CD14-positive monocyte (primary cell): Measurements from ENCODE around the gene IL15. TPM values are rescaled to one million over a fixed set of nuclear protein-coding genes. Genes with fewer than 3 reads are reported as not detected.

Experiments
- DNase-seq, 3 donors: peaks; one replicate each; pipeline ENCODE4 v3.0.0-alpha.2; 2011 to 2022
- H2AFZ ChIP-seq: 2 replicates; pipeline ENCODE4 v1.6.0; 2012; ENCODE audit warnings: mild to moderate bottlenecking, low read depth, low read length, inconsistent platforms; ENCODE audit not compliant: insufficient read depth, poor library complexity, severe bottlenecking
- H3K27ac ChIP-seq, 2 donors: 1 replicate in 1 of 2; 2 replicates in 1 of 2; pipeline ENCODE4 v1.5.1; 2012 to 2013; ENCODE audit warnings: low read length in 2 of 2, control low read depth in 1 of 2, inconsistent platforms in 1 of 2, low read depth in 1 of 2, mild to moderate bottlenecking in 1 of 2
- H3K27me3 ChIP-seq, 2 donors: one replicate each; pipeline versions ENCODE4 v1.6.0 to v1.6.1; 2011 to 2013; ENCODE audit warnings: low read length in 2 of 2; ENCODE audit not compliant: control insufficient read depth in 2 of 2, insufficient read depth in 2 of 2
- H3K36me3 ChIP-seq, 2 donors: replicated peaks in 1 of 2; 1 replicate in 1 of 2; 2 replicates in 1 of 2; pipeline versions ENCODE4 v1.5.1 to v1.6.1; 2012 to 2013; ENCODE audit warnings: low read length in 2 of 2, control low read depth in 1 of 2, inconsistent platforms in 1 of 2, mild to moderate bottlenecking in 1 of 2; ENCODE audit not compliant: insufficient read depth in 2 of 2, control insufficient read depth in 1 of 2
- H3K4me1 ChIP-seq, 2 donors: 1 replicate in 1 of 2; 2 replicates in 1 of 2; pipeline versions ENCODE4 v1.5.1 to v1.6.1; 2012 to 2013; ENCODE audit warnings: low read length in 2 of 2, control low read depth in 1 of 2, inconsistent platforms in 1 of 2, mild to moderate bottlenecking in 1 of 2, moderate library complexity in 1 of 2; ENCODE audit not compliant: insufficient read depth in 2 of 2, control insufficient read depth in 1 of 2
- H3K4me2 ChIP-seq: replicated peaks from 2 replicates; pipeline ENCODE3; 2012; ENCODE audit warnings: low read length, moderate library complexity, mild to moderate bottlenecking; ENCODE audit not compliant: poor library complexity, severe bottlenecking; ENCODE audit errors: extremely low read depth
- H3K4me3 ChIP-seq, 3 experiments: fragments of 200-600 bp in 1 of 3; sonication (generic) in 1 of 3; replicated peaks in 1 of 3; 1 replicate in 2 of 3; 2 replicates in 1 of 3; pipeline ENCODE4 v1.5.1; 2011 to 2013; ENCODE audit warnings: low read length in 3 of 3, mild to moderate bottlenecking in 3 of 3, control low read depth in 2 of 3, low read depth in 2 of 3, inconsistent platforms in 1 of 3, moderate library complexity in 1 of 3
- H3K79me2 ChIP-seq: 2 replicates; pipeline ENCODE4 v1.6.0; 2012; ENCODE audit warnings: mild to moderate bottlenecking, control low read depth, inconsistent platforms, low read length, moderate library complexity; ENCODE audit not compliant: insufficient read depth
- H3K9ac ChIP-seq: 2 replicates; pipeline ENCODE4 v1.6.0; 2017; ENCODE audit warnings: low read length, mild to moderate bottlenecking; ENCODE audit not compliant: insufficient read depth, poor library complexity, severe bottlenecking
- H3K9me3 ChIP-seq, 2 donors: replicated peaks in 1 of 2; 1 replicate in 1 of 2; 2 replicates in 1 of 2; pipeline versions ENCODE4 v1.5.1 to v1.6.1; 2012 to 2013; ENCODE audit warnings: low read length in 2 of 2, control low read depth in 1 of 2; ENCODE audit not compliant: control insufficient read depth in 1 of 2, insufficient read depth in 1 of 2
- H4K20me1 ChIP-seq: 2 replicates; pipeline ENCODE4 v1.6.0; 2012; ENCODE audit warnings: mild to moderate bottlenecking, low read length, control low read depth, moderate library complexity; ENCODE audit not compliant: insufficient read depth
- H3K27ac Mint-ChIP-seq, 7 donors: one replicate each; pipeline ENCODE4 v1.8.0; 2020; ENCODE audit warnings: mild to moderate bottlenecking in 7 of 7, mixed read lengths in 7 of 7, moderate library complexity in 6 of 7, inconsistent platforms in 2 of 7
- H3K27me3 Mint-ChIP-seq, 3 donors: one replicate each; pipeline ENCODE4 v1.8.0; 2021 to 2022; ENCODE audit warnings: low read depth in 3 of 3, mild to moderate bottlenecking in 3 of 3, mixed read lengths in 3 of 3, moderate library complexity in 3 of 3, inconsistent platforms in 1 of 3
- H3K36me3 Mint-ChIP-seq, 2 donors: one replicate each; pipeline ENCODE4 v1.8.0; 2020; ENCODE audit warnings: mixed read lengths in 2 of 2, inconsistent platforms in 1 of 2, mild to moderate bottlenecking in 1 of 2
- H3K4me1 Mint-ChIP-seq: one replicate; pipeline ENCODE4 v1.8.0; 2020; ENCODE audit warnings: mild to moderate bottlenecking, mixed read lengths
- H3K4me3 Mint-ChIP-seq, 2 donors: one replicate each; pipeline ENCODE4 v1.8.0; 2020; ENCODE audit warnings: mild to moderate bottlenecking in 2 of 2, mixed read lengths in 2 of 2, moderate library complexity in 1 of 2
- H3K9me3 Mint-ChIP-seq, 7 donors: one replicate each; pipeline ENCODE4 v1.8.0; 2020 to 2022; ENCODE audit warnings: mixed read lengths in 7 of 7, mild to moderate bottlenecking in 6 of 7, moderate library complexity in 6 of 7, inconsistent platforms in 2 of 7
- CTCF ChIP-seq: fragments of 200-600 bp; IDR thresholded peaks from one replicate; pipeline ENCODE4 v1.8.0; 2022; ENCODE audit warnings: antibody characterized with exemption, mild to moderate bottlenecking
- WGBS: methylation state at CpG from one replicate; pipeline ENCODE4 v1.1.5; 2013; ENCODE audit warnings: missing lambda C conversion rate; ENCODE audit not compliant: insufficient coverage; 5-methylcytosine and 5-hydroxymethylcytosine counted together
- intact Hi-C, 2 donors: fragments of 100-400 bp; cut with micrococcal nuclease; formaldehyde crosslinking; loops; one replicate each; pipeline versions ENCODE4 v1.15.0 to v1.15.1; 2023
- polyA plus RNA-seq, 3 donors: library from polyadenylated mRNA; depleted of rRNA in 1 of 3; unstranded in 2 of 3; stranded (reverse) in 1 of 3; fragments of 300-500 nt in 2 of 3; fragments of >200 nt in 1 of 3; fragmentation: Illumina TruSeq in 2 of 3; gene quantifications; 1 replicate in 2 of 3; 2 replicates in 1 of 3; pipeline ENCODE4 v1.2.3, GENCODE V29; 2012 to 2021

The IL15 gene
- polyA plus RNA-seq, 3 donors = 22.1 to 34.3 (median 25.7) TPM

- Histone ChIP-seq H3K4me3 (no peak overlapping the region), H2AFZ (no peak overlapping the region), H3K9ac (no peak overlapping the region), H4K20me1 (peaks cover 49% of the 10 kb centered on the region), H3K79me2 (no peaks in the 10 kb centered on the region), H3K4me1 (peaks cover 0 to 3% of the 10 kb centered on the region in 2 donors), H3K36me3 (no peaks in the 10 kb centered on the region), H3K9me3 (peaks cover 0 to 3% of the 10 kb centered on the region in 2 donors), H3K4me2 (no peak overlapping the region), H3K27me3 (no peaks in the 10 kb centered on the region), H3K27ac (no peak overlapping the region)
- no peak for TF ChIP-seq CTCF
- Mint-ChIP-seq H3K27ac (peak overlapping the region in 2 of 7 donors; percentile 68 to 78), H3K9me3 (peaks cover 0 to 6% (median 2%) of the 10 kb centered on the region in 7 donors), H3K4me3 (no peak overlapping the region), H3K36me3 (peaks cover 3 to 9% of the 10 kb centered on the region in 2 donors), H3K4me1 (peaks cover 8% of the 10 kb centered on the region), H3K27me3 (peaks cover 0 to 1% (median 0%) of the 10 kb centered on the region in 3 donors)
- no CpG with 5 or more reads among the region's 2 CpGs for WGBS
- DNase-seq = no peak
- intact Hi-C loops = no loop called here
These were observed 21.9 kb downstream of the IL15 start for GRCh38 chr4:141658309-141658708.

DNA sequence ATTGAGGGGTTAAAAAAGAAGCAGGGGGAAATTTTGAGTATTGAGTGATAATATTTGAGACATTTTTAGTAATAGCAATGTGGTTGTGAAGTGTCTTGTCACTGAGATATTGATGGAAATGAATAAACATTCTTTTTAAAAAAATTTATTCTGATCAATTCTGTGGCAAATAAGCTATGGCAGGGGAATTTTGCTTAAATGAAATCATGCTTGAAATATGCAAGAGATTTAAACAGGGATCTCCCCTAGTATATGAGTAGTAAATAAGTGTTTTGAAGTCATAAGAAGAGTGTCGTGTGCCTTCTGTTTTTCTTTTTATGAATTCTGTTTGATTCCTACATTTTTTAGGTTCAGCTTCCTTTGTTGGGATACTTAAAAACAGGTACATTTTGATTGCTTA is 23.2 kb downstream of the IL15 start:
- H3K4me3 Mint-ChIP-seq = no peak overlapping the region
- H3K27ac ChIP-seq = no peak overlapping the region
- no peak overlapping the region for H2AFZ ChIP-seq
- intact Hi-C loops = no loop called here
- peak overlapping the region in 1 of 7 donors; percentile 61 for H3K27ac Mint-ChIP-seq
- no peaks in the 10 kb centered on the region for H3K79me2 ChIP-seq
- H3K9ac ChIP-seq = no peak overlapping the region
- H3K36me3 ChIP-seq = no peaks in the 10 kb centered on the region
- TF ChIP-seq CTCF = no peak
- H3K4me3 ChIP-seq = no peak overlapping the region
- no peak overlapping the region for H3K4me2 ChIP-seq
- H3K9me3 ChIP-seq = peaks cover 0 to 3% of the 10 kb centered on the region in 2 donors
- peaks cover 0 to 6% (median 2%) of the 10 kb centered on the region in 7 donors for H3K9me3 Mint-ChIP-seq
- peaks cover 3 to 9% of the 10 kb centered on the region in 2 donors for H3K36me3 Mint-ChIP-seq
- peaks cover 36% of the 10 kb centered on the region for H4K20me1 ChIP-seq
- peaks cover 0 to 3% of the 10 kb centered on the region in 2 donors for H3K4me1 ChIP-seq
- WGBS = no CpG with 5 or more reads among the region's 1 CpG
- H3K4me1 Mint-ChIP-seq = peaks cover 8% of the 10 kb centered on the region
- DNase-seq = no peak
- peaks cover 0 to 2% (median 1%) of the 10 kb centered on the region in 3 donors for H3K27me3 Mint-ChIP-seq
- no peaks in the 10 kb centered on the region for H3K27me3 ChIP-seq
